GM12878 (cell line): ENCODE results near the gene SMIM5. TPM values are rescaled to one million over a fixed set of nuclear protein-coding genes. Genes with fewer than 3 reads are reported as not detected.

Experiments used
- ASH2L ChIP-seq: fragments of 300-600, 200-600 bp; sonication (generic); IDR thresholded peaks from 2 replicates; pipeline ENCODE4 v1.6.1; 2017; ENCODE audit warnings: low read depth, mild to moderate bottlenecking, borderline replicate concordance
- ATF3 ChIP-seq: IDR thresholded peaks from 2 replicates; pipeline ENCODE4 v1.6.1; 2011; ENCODE audit warnings: low read depth, mild to moderate bottlenecking, low read length, moderate library complexity, borderline replicate concordance; ENCODE audit errors: extremely low read depth
- CUX1 ChIP-seq: IDR thresholded peaks from 2 replicates; pipeline ENCODE4 v1.6.1; 2012; ENCODE audit warnings: improper control_type of control experiment, low read depth, low read length; ENCODE audit not compliant: insufficient replicate concordance
- KDM1A ChIP-seq: fragments of 200-600 bp; sonication (generic); IDR thresholded peaks from 2 replicates; pipeline ENCODE4 v1.6.1; 2016; ENCODE audit warnings: borderline replicate concordance
- MYC ChIP-seq: IDR thresholded peaks from 2 replicates; pipeline ENCODE4 v1.6.1; 2011; ENCODE audit warnings: mild to moderate bottlenecking, low read length, moderate library complexity, inconsistent platforms; ENCODE audit not compliant: insufficient read depth, insufficient replicate concordance, insufficient read length, severe bottlenecking
- NR2C2 ChIP-seq: IDR thresholded peaks from 2 replicates; pipeline ENCODE4 v1.6.1; 2011; ENCODE audit warnings: borderline replicate concordance, low read depth; ENCODE audit not compliant: control insufficient read depth, insufficient read length
- POLR2AphosphoS5 ChIP-seq: IDR thresholded peaks from 2 replicates; pipeline ENCODE4 v1.6.1; 2011; ENCODE audit warnings: mild to moderate bottlenecking, low read length, inconsistent platforms
- ZNF384 ChIP-seq: IDR thresholded peaks from 2 replicates; pipeline ENCODE4 v1.6.1; 2012; ENCODE audit warnings: low read depth, mild to moderate bottlenecking, low read length, improper control_type of control experiment, borderline replicate concordance
- polyA plus RNA-seq, 11 experiments: library from polyadenylated mRNA; depleted of rRNA in 4 of 11; unstranded in 6 of 11; stranded (reverse) in 5 of 11; fragments of >200 nt; fragmentation: Nextera tagmentation in 4 of 11; fragmentation: Illumina TruSeq in 1 of 11; extraction: Ambion mirVana in 4 of 11; extraction: Trizol in 1 of 11; gene quantifications; 1 replicate in 1 of 11; 2 replicates in 10 of 11; pipeline versions ENCODE4 v1.2.1 to v1.2.3, GENCODE V29; 2011 to 2016; ENCODE audit warnings: inconsistent platforms in 2 of 11, missing spikeins in 2 of 11, low read depth in 1 of 11
- total RNA-seq, 4 experiments: library from RNA; depleted of rRNA in 3 of 4; stranded (reverse); fragments of >200 nt in 3 of 4; fragmentation: Illumina TruSeq in 1 of 4; extraction: Trizol in 1 of 4; gene quantifications; 2 replicates each; pipeline versions ENCODE4 v1.2.1 to v1.2.3, GENCODE V29; 2013 to 2021

SMIM5 gene
- total and polyA plus RNA-seq, 10 of the 15 experiments (the other 5 are each of a cell fraction or from before 2014, with no cell fraction given): 0.08 to 0.11 TPM; not detected in 8

GRCh38 chr17:75603123-75603522, 30.1 kb upstream of the SMIM5 start (continued):
- no peak for TF ChIP-seq CUX1
- no peak for TF ChIP-seq KDM1A
- TF ChIP-seq ATF3: no peak
- no peak for TF ChIP-seq ZNF384
- no peak for TF ChIP-seq NR2C2
- no peak for TF ChIP-seq ASH2L
- TF ChIP-seq POLR2AphosphoS5: no peak
- no peak for TF ChIP-seq MYC
